H9 (cell line): ENCODE data around the gene GGT7. TPM values are rescaled to one million over a fixed set of nuclear protein-coding genes. Genes with fewer than 3 reads are reported as not detected.
A peak's percentile ranks its signal among the peaks of the same experiment; 100 is the strongest.

Source experiments
- DNase-seq: peaks from one replicate; pipeline ENCODE4 v3.0.0-alpha.2; 2017
- H2AFZ ChIP-seq: one replicate; pipeline ENCODE4 v1.6.1; 2013; ENCODE audit warnings: mild to moderate bottlenecking, low read length, control low read depth, moderate library complexity
- H2AK5ac ChIP-seq: 2 replicates; pipeline ENCODE4 v1.6.1; 2013; ENCODE audit warnings: low read length, control low read depth, mixed read lengths; ENCODE audit not compliant: insufficient read length
- H2BK120ac ChIP-seq: one replicate; pipeline ENCODE4 v1.6.1; 2013; ENCODE audit warnings: low read depth, mild to moderate bottlenecking, low read length, control low read depth, inconsistent platforms; ENCODE audit not compliant: poor library complexity, severe bottlenecking
- H2BK12ac ChIP-seq: 2 replicates; pipeline ENCODE4 v1.6.1; 2013; ENCODE audit warnings: low read length, control low read depth, mixed read lengths, low read depth; ENCODE audit not compliant: insufficient read length
- H2BK15ac ChIP-seq: 2 replicates; pipeline ENCODE4 v1.6.1; 2013; ENCODE audit warnings: low read depth, low read length, control low read depth
- H2BK20ac ChIP-seq: one replicate; pipeline ENCODE4 v1.6.1; 2013; ENCODE audit warnings: low read depth, mild to moderate bottlenecking, low read length, control low read depth, inconsistent platforms; ENCODE audit not compliant: poor library complexity, severe bottlenecking
- H2BK5ac ChIP-seq: 2 replicates; pipeline ENCODE4 v1.6.1; 2013; ENCODE audit warnings: low read length, control low read depth, mixed read lengths; ENCODE audit not compliant: insufficient read length
- H3K14ac ChIP-seq: 2 replicates; pipeline ENCODE4 v1.6.1; 2013; ENCODE audit warnings: low read length, control low read depth; ENCODE audit not compliant: insufficient read depth
- H3K18ac ChIP-seq: 2 replicates; pipeline ENCODE4 v1.6.1; 2013; ENCODE audit warnings: low read depth, mild to moderate bottlenecking, mixed read lengths, low read length, control low read depth; ENCODE audit not compliant: insufficient read length
- H3K23ac ChIP-seq: 2 replicates; pipeline ENCODE4 v1.6.1; 2013; ENCODE audit warnings: low read length, control low read depth, mixed read lengths, low read depth; ENCODE audit not compliant: insufficient read length
- H3K23me2 ChIP-seq: 2 replicates; pipeline ENCODE4 v1.6.1; 2013; ENCODE audit warnings: low read depth, mild to moderate bottlenecking, mixed read lengths, low read length, control low read depth; ENCODE audit not compliant: insufficient read length, poor library complexity, severe bottlenecking
- H3K27ac ChIP-seq: 2 replicates; pipeline ENCODE4 v1.5.1; 2013; ENCODE audit warnings: low read length, control low read depth, mixed read lengths, low read depth; ENCODE audit not compliant: insufficient read length
- H3K27me3 ChIP-seq: 2 replicates; pipeline ENCODE4 v1.6.1; 2013; ENCODE audit warnings: low read length, control low read depth, inconsistent platforms; ENCODE audit not compliant: insufficient read depth
- H3K4ac ChIP-seq: 2 replicates; pipeline ENCODE4 v1.6.1; 2013; ENCODE audit warnings: low read depth, mild to moderate bottlenecking, control low read depth, inconsistent platforms, low read length, moderate library complexity
- H3K4me1 ChIP-seq: 2 replicates; pipeline ENCODE4 v1.6.1; 2013; ENCODE audit warnings: low read length, control low read depth, inconsistent platforms; ENCODE audit not compliant: insufficient read depth
- H3K4me2 ChIP-seq: 2 replicates; pipeline ENCODE4 v1.6.1; 2013; ENCODE audit warnings: low read length, control low read depth, mixed read lengths; ENCODE audit not compliant: insufficient read length, insufficient read depth
- H3K56ac ChIP-seq: 2 replicates; pipeline ENCODE4 v1.6.1; 2013; ENCODE audit warnings: low read depth, mild to moderate bottlenecking, mixed read lengths, low read length, control low read depth; ENCODE audit not compliant: insufficient read length
- H3K79me1 ChIP-seq: 2 replicates; pipeline ENCODE4 v1.6.1; 2013; ENCODE audit warnings: low read depth, mild to moderate bottlenecking, moderate library complexity, low read length, control low read depth, inconsistent platforms; ENCODE audit not compliant: insufficient read depth, poor library complexity, severe bottlenecking
- H3K79me2 ChIP-seq: 2 replicates; pipeline ENCODE4 v1.6.1; 2013; ENCODE audit warnings: low read length, control low read depth, inconsistent platforms; ENCODE audit not compliant: insufficient read depth
- H3K9ac ChIP-seq: 2 replicates; pipeline ENCODE4 v1.6.1; 2013; ENCODE audit warnings: low read length, control low read depth, mixed read lengths; ENCODE audit not compliant: insufficient read length; ENCODE audit errors: extremely low read depth
- H3K9me3 ChIP-seq: one replicate; pipeline ENCODE4 v1.6.1; 2013; ENCODE audit warnings: low read depth, low read length, inconsistent platforms; ENCODE audit not compliant: control insufficient read depth
- H3T11ph ChIP-seq: one replicate; pipeline ENCODE4 v1.6.1; 2013; ENCODE audit warnings: mild to moderate bottlenecking, low read length, control low read depth, inconsistent platforms
- H4K20me1 ChIP-seq: one replicate; pipeline ENCODE4 v1.6.1; 2013; ENCODE audit not compliant: control insufficient read depth, insufficient read length, insufficient read depth
- H4K5ac ChIP-seq: 2 replicates; pipeline ENCODE4 v1.6.1; 2013; ENCODE audit warnings: low read depth, mild to moderate bottlenecking, mixed read lengths, low read length, control low read depth; ENCODE audit not compliant: insufficient read length
- H4K8ac ChIP-seq: replicated peaks from 2 replicates; pipeline ENCODE4 v1.6.1; 2013; ENCODE audit warnings: low read length, control low read depth, mixed read lengths, low read depth; ENCODE audit not compliant: insufficient read length
- H4K91ac ChIP-seq: 2 replicates; pipeline ENCODE4 v1.6.1; 2013; ENCODE audit warnings: low read depth, mild to moderate bottlenecking, moderate library complexity, mixed read lengths, low read length, control low read depth; ENCODE audit not compliant: insufficient read length
- H3K27ac Mint-ChIP-seq, 3 experiments: 2 replicates in 2 of 3; 3 replicates in 1 of 3; pipeline ENCODE4 v1.8.0; 2020 to 2021; ENCODE audit warnings: mixed read lengths in 3 of 3, mild to moderate bottlenecking in 1 of 3, moderate library complexity in 1 of 3
- H3K27me3 Mint-ChIP-seq: 2 replicates; pipeline ENCODE4 v1.8.0; 2021; ENCODE audit warnings: low read depth, mild to moderate bottlenecking, moderate library complexity, mixed read lengths
- H3K36me3 Mint-ChIP-seq, 3 experiments: 2 replicates in 2 of 3; 3 replicates in 1 of 3; pipeline ENCODE4 v1.8.0; 2020 to 2021; ENCODE audit warnings: low read depth in 3 of 3, mixed read lengths in 3 of 3; ENCODE audit not compliant: insufficient read depth in 1 of 3
- H3K4me1 Mint-ChIP-seq, 2 experiments: 2 replicates each; pipeline ENCODE4 v1.8.0; 2020; ENCODE audit warnings: mixed read lengths in 2 of 2
- H3K4me3 Mint-ChIP-seq, 2 experiments: 2 replicates in 1 of 2; 3 replicates in 1 of 2; pipeline ENCODE4 v1.8.0; 2020 to 2021; ENCODE audit warnings: mild to moderate bottlenecking in 2 of 2, mixed read lengths in 2 of 2, moderate library complexity in 1 of 2
- H3K9me3 Mint-ChIP-seq, 2 experiments: 2 replicates in 1 of 2; 3 replicates in 1 of 2; pipeline ENCODE4 v1.8.0; 2020; ENCODE audit warnings: mild to moderate bottlenecking in 2 of 2, mixed read lengths in 2 of 2, moderate library complexity in 1 of 2
- CTCF ChIP-seq: fragments of 200-600 bp; sonication (generic); conservative IDR thresholded peaks from 3 replicates; pipeline ENCODE4 v1.8.0; 2021; ENCODE audit warnings: antibody characterized with exemption, mild to moderate bottlenecking
- WGBS: extraction: QIAGEN DNeasy Blood & Tissue Kit; methylation state at CpG from one replicate; pipeline ENCODE4 v1.1.7; 2013; ENCODE audit warnings: missing lambda C conversion rate, low lambda C conversion rate, mixed read lengths; ENCODE audit not compliant: insufficient read length; ENCODE audit errors: extremely low coverage; 5-methylcytosine and 5-hydroxymethylcytosine counted together
- total RNA-seq: library from RNA; stranded (reverse); gene quantifications from 2 replicates; pipeline ENCODE4 v1.2.1, GENCODE V29; 2021

The GGT7 gene
- total RNA-seq, 1 experiment from 2014 or later: 38.6 TPM

GRCh38 chr20:34824806-34825529 lies 47.7 kb downstream of the GGT7 start:
- DNase-seq: peak; percentile 77
- Histone ChIP-seq H2BK5ac (no peak overlapping the region), H3K9me3 (no peaks in the 10 kb centered on the region), H4K20me1 (no peaks in the 10 kb centered on the region), H3K23me2 (peaks cover 5% of the 10 kb centered on the region), H2BK20ac (no peak overlapping the region), H4K8ac (no peak overlapping the region), H2BK12ac (no peak overlapping the region), H2AK5ac (no peak overlapping the region), H4K91ac (no peak overlapping the region), H3K4ac (no peak overlapping the region), H3K4me1 (no peaks in the 10 kb centered on the region), H4K5ac (no peak overlapping the region), H3T11ph (no peak overlapping the region), H2BK15ac (no peak overlapping the region), H3K27ac (no peak overlapping the region), H3K56ac (no peak overlapping the region), H3K79me2 (no peaks in the 10 kb centered on the region; the same call in 1 of the 2 replicates), H2AFZ (no peak overlapping the region), H3K79me1 (no peaks in the 10 kb centered on the region), H2BK120ac (no peak overlapping the region), H3K23ac (no peak overlapping the region), H3K27me3 (no peaks in the 10 kb centered on the region; the same call in 1 of the 2 replicates), H3K9ac (peak overlapping the region; percentile 2), H3K18ac (peak overlapping the region; percentile 0), H3K4me2 (peak overlapping the region; percentile 57), H3K14ac (peak overlapping the region; percentile 72; the same call in 1 of the 2 replicates)
- Mint-ChIP-seq H3K36me3 (peaks cover 0 to 5% (median 3%) of the 10 kb centered on the region in 3 experiments; a peak in 3 of 7 replicates), H3K27ac (peak overlapping the region; percentile 92 to 98 (median 96)), H3K9me3 (no peaks in the 10 kb centered on the region), H3K27me3 (peaks cover 6% of the 10 kb centered on the region; the same call in 1 of the 2 replicates), H3K4me1 (peaks cover 11 to 22% of the 10 kb centered on the region in 2 experiments), H3K4me3 (peak overlapping the region; percentile 90 to 99)
- no CpG with 5 or more reads among the region's 68 CpGs for WGBS
- peak; percentile 23; the same call in 1 of the 3 replicates for TF ChIP-seq CTCF
